Loucy (cell line): ENCODE results near the gene FFAR2.

Experiments used
- H2AFZ ChIP-seq: fragments of 200-600 bp; sonication (generic); 2 replicates; pipeline ENCODE4 v1.6.0; 2016; ENCODE audit warnings: antibody characterized with exemption, mild to moderate bottlenecking, low read length, moderate library complexity
- H3F3A ChIP-seq: fragments of 200-600 bp; 2 replicates; pipeline ENCODE4 v1.6.0; 2016; ENCODE audit warnings: antibody characterized with exemption, low read depth, mild to moderate bottlenecking
- H3K27me3 ChIP-seq: fragments of 200-600 bp; sonication (generic); 2 replicates; pipeline ENCODE4 v1.6.1; 2014; ENCODE audit warnings: low read length, mild to moderate bottlenecking; ENCODE audit not compliant: insufficient read depth, poor library complexity, severe bottlenecking
- H3K36me3 ChIP-seq: fragments of 200-600 bp; sonication (generic); 2 replicates; pipeline ENCODE4 v1.6.1; 2016; ENCODE audit warnings: low read length; ENCODE audit not compliant: insufficient read depth
- H3K4me1 ChIP-seq: fragments of 200-600 bp; sonication (generic); 2 replicates; pipeline ENCODE4 v1.5.1; 2014; ENCODE audit warnings: low read length, mild to moderate bottlenecking; ENCODE audit not compliant: insufficient read depth, poor library complexity, severe bottlenecking
- H3K4me2 ChIP-seq: fragments of 200-600 bp; sonication (generic); 2 replicates; pipeline ENCODE4 v1.6.0; 2014; ENCODE audit warnings: antibody characterized with exemption, low read length, low read depth, mild to moderate bottlenecking; ENCODE audit not compliant: poor library complexity, severe bottlenecking
- H3K4me3 ChIP-seq: fragments of 200-600 bp; sonication (generic); 2 replicates; pipeline ENCODE4 v1.5.1; 2014; ENCODE audit warnings: low read length, mild to moderate bottlenecking, mixed read lengths; ENCODE audit not compliant: poor library complexity, severe bottlenecking
- H3K79me2 ChIP-seq: fragments of 200-600 bp; sonication (generic); 2 replicates; pipeline ENCODE4 v1.6.1; 2014; ENCODE audit warnings: low read length; ENCODE audit not compliant: insufficient read depth
- H3K9ac ChIP-seq: fragments of 200-600 bp; sonication (generic); 2 replicates; pipeline ENCODE4 v1.6.0; 2014; ENCODE audit warnings: mild to moderate bottlenecking, low read depth, low read length, moderate library complexity; ENCODE audit not compliant: poor library complexity, severe bottlenecking
- H3K9me2 ChIP-seq: fragments of 200-600 bp; sonication (generic); replicated peaks from 2 replicates; pipeline ENCODE4 v1.6.1; 2016; ENCODE audit warnings: low read depth, low read length, mixed read lengths
- H3K9me3 ChIP-seq: fragments of 200-600 bp; sonication (generic); 2 replicates; pipeline ENCODE4 v1.6.1; 2014; ENCODE audit warnings: mild to moderate bottlenecking, antibody characterized with exemption, low read length, low read depth; ENCODE audit not compliant: insufficient read depth
- H4K20me1 ChIP-seq: fragments of 200-600 bp; sonication (generic); 2 replicates; pipeline ENCODE4 v1.6.0; 2014; ENCODE audit warnings: antibody characterized with exemption, low read length, mild to moderate bottlenecking; ENCODE audit not compliant: insufficient read depth, poor library complexity, severe bottlenecking
- CTCF ChIP-seq: fragments of 200-600 bp; sonication (generic); conservative IDR thresholded peaks from 2 replicates; pipeline ENCODE4 v1.5.1; 2014; ENCODE audit warnings: mild to moderate bottlenecking, antibody characterized with exemption, low read length
- EZH2phosphoT487 ChIP-seq: fragments of 200-600 bp; IDR thresholded peaks from 2 replicates; pipeline ENCODE4 v1.6.1; 2018; ENCODE audit warnings: antibody characterized with exemption, mild to moderate bottlenecking, moderate library complexity, borderline replicate concordance

FFAR2 gene

DNA sequence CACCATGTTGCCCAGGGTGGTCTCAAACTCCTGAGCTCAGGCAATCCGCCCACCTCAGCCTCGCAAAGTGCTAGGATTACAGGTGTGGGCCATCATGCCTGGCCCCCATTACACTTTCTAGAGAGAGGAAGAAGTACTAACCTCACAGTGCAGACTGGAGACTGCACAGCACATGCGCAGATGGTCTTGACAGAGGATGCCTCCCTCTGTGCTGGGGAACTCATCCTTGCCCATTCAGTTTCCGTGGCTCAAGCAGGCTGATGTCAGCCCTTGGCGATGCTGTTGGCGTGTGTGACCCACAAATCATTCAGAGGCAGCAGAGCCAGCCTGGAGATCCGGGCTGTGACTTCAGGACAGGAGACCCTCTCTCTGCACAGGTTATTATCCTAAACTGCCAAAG is 14.6 kb upstream of the FFAR2 start:
- H2AFZ ChIP-seq = no peak overlapping the region
- peaks cover 28% of the 10 kb centered on the region for H3K4me1 ChIP-seq
- no peaks in the 10 kb centered on the region; the same call in 1 of the 2 replicates for H3K9me3 ChIP-seq
- H4K20me1 ChIP-seq = no peaks in the 10 kb centered on the region
- no peak overlapping the region for H3K9ac ChIP-seq
- no peak overlapping the region for H3K4me3 ChIP-seq
- H3K36me3 ChIP-seq = no peaks in the 10 kb centered on the region
- H3K4me2 ChIP-seq = no peak overlapping the region
- H3K79me2 ChIP-seq = no peaks in the 10 kb centered on the region
- H3K9me2 ChIP-seq = no peaks in the 10 kb centered on the region
- no peak for TF ChIP-seq EZH2phosphoT487
- no peak for TF ChIP-seq CTCF
- no peaks in the 10 kb centered on the region for H3K27me3 ChIP-seq
- H3F3A ChIP-seq = no peaks in the 10 kb centered on the region

DNA sequence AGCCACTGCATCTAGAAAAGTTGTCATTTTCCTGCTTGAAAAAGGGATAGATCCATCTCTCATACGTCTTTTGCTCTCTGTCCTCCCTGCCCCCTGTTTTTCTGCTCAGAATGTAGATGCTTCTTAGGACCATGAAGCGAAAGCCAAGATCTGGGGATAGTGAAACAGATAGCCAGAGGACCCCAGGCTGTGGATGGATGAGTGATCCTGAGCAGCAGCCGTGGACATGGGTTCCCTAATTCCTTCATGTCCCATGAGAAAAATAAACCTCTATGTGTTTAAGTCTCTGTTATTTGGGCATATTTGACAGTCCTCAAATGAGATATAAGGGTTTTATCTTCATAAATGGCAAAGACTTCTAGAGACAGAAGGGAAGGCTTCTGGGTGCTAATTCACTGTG is 12.2 kb upstream of the FFAR2 start:
- peak overlapping the region; percentile 44 for H3K9ac ChIP-seq
- no peaks in the 10 kb centered on the region for H3K79me2 ChIP-seq
- H4K20me1 ChIP-seq = no peaks in the 10 kb centered on the region
- H3K27me3 ChIP-seq = no peaks in the 10 kb centered on the region
- TF ChIP-seq CTCF = no peak
- TF ChIP-seq EZH2phosphoT487 = no peak
- no peaks in the 10 kb centered on the region for H3K36me3 ChIP-seq
- no peaks in the 10 kb centered on the region; the same call in 1 of the 2 replicates for H3K9me3 ChIP-seq
- peak overlapping the region; percentile 74 for H3K4me2 ChIP-seq
- H3K9me2 ChIP-seq = no peaks in the 10 kb centered on the region
- no peaks in the 10 kb centered on the region for H3F3A ChIP-seq
- peaks cover 21% of the 10 kb centered on the region for H3K4me1 ChIP-seq
- H3K4me3 ChIP-seq = peak overlapping the region; percentile 60
- H2AFZ ChIP-seq = peak overlapping the region; percentile 92; the same call in 1 of the 2 replicates

- Histone ChIP-seq H3K4me2 (peak overlapping the region; percentile 74), H3K27me3 (no peaks in the 10 kb centered on the region), H2AFZ (peak overlapping the region; percentile 92)
Measured at GRCh38 chr19:35436477-35437405, 11.3 kb upstream of the FFAR2 start.

More at GRCh38 chr19:35436477-35437405, 11.3 kb upstream of the FFAR2 start:
- peak overlapping the region; percentile 44 for H3K9ac ChIP-seq
- no peaks in the 10 kb centered on the region; the same call in 1 of the 2 replicates for H3K9me3 ChIP-seq
- TF ChIP-seq CTCF = no peak
- no peak for TF ChIP-seq EZH2phosphoT487
- H4K20me1 ChIP-seq = no peaks in the 10 kb centered on the region
- H3K79me2 ChIP-seq = no peaks in the 10 kb centered on the region
- no peaks in the 10 kb centered on the region for H3K36me3 ChIP-seq
- H3F3A ChIP-seq = no peaks in the 10 kb centered on the region
- H3K4me3 ChIP-seq = peak overlapping the region; percentile 60
- H3K4me1 ChIP-seq = peaks cover 27% of the 10 kb centered on the region
- no peaks in the 10 kb centered on the region for H3K9me2 ChIP-seq
